ENCODE results near the gene RPS6KA2. TPM values are rescaled to one million over a fixed set of nuclear protein-coding genes. Genes with fewer than 3 reads are reported as not detected.

RPS6KA2 gene
- total RNA-seq, 4 donors from 2014 or later: 12.1 to 116 (median 26.4) TPM

DNA sequence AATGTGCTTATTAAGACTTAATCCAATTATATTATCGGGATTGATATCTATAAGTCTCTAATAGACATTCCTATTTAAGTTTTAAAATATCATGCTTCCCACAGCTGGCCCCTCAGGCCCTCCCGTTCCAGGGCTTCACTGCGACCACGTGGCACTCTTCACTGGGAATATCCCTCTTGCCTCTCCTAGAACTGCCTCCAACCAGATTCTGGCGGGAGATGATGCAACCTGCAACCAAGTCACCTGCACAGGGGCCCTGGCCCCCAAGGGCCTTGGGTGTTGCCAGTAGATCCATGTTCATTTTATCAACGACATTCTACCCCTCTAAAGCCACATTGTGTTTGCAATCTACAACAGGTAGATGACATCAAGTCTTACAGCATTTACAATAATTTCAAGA, 22.1 kb downstream of the RPS6KA2 start:
- no peak overlapping the region for H3K27ac ChIP-seq
- TF ChIP-seq POLR2A (IDR thresholded peaks at IDR 0.05): no peak
- no peak for TF ChIP-seq CTCF (IDR thresholded peaks at IDR 0.05)
- no peaks in the 10 kb centered on the region for H3K36me3 ChIP-seq
- no peak for DNase-seq
- H3K27me3 ChIP-seq: no peaks in the 10 kb centered on the region
- no peaks in the 10 kb centered on the region for H3K9me3 ChIP-seq
- H3K4me1 ChIP-seq: peaks cover 0 to 4% (median 0%) of the 10 kb centered on the region in 4 donors
- no peak overlapping the region for H3K4me3 ChIP-seq

GRCh38 chr6:166604328-166604727, 22.7 kb downstream of the RPS6KA2 start:
- DNase-seq: no peak
- Histone ChIP-seq H3K27me3 (no peaks in the 10 kb centered on the region), H3K9me3 (no peaks in the 10 kb centered on the region), H3K36me3 (no peaks in the 10 kb centered on the region), H3K4me3 (no peak overlapping the region), H3K4me1 (peaks cover 0 to 4% (median 0%) of the 10 kb centered on the region in 4 donors), H3K27ac (no peak overlapping the region)
- TF ChIP-seq CTCF (IDR thresholded peaks at IDR 0.05) (no peak), POLR2A (IDR thresholded peaks at IDR 0.05) (no peak)

DNA sequence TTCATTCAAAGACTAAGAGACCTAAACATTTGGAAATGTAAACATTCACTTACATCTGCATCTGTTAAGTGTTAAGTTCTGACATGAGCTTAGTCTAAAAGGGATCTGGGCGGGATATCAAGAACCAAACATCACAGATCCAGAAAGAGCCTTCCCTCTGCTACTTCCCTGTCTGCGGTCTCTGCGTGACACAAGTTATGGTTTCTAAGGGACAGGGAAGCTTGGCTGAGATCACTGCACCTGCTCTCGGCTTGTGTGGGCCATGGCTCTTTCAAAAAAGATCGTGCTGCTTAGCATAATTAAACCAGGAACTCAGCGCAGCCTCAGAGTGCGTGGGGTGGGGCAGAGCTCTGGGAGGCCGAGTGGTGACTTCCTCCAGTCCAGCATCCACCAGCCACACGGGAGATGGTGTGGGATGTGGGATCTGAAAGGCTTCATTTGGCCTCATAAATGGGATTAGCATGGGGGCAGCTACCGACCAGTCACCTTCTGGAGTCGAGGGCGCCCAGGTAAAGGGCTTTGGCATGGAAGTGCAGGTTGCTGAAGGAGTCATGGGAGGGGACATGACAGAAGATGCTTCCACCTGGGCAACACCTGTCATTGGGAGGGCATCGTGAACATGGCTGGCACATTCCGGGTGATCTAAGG, 23.9 kb downstream of the RPS6KA2 start:
- no peaks in the 10 kb centered on the region for H3K27me3 ChIP-seq
- H3K4me3 ChIP-seq: no peak overlapping the region
- H3K36me3 ChIP-seq: no peaks in the 10 kb centered on the region
- no peak overlapping the region for H3K27ac ChIP-seq
- TF ChIP-seq CTCF (IDR thresholded peaks at IDR 0.05) (no peak), POLR2A (IDR thresholded peaks at IDR 0.05) (no peak)
- H3K4me1 ChIP-seq: peaks cover 0 to 5% (median 0%) of the 10 kb centered on the region in 4 donors
- no peaks in the 10 kb centered on the region for H3K9me3 ChIP-seq
- DNase-seq: no peak

DNA sequence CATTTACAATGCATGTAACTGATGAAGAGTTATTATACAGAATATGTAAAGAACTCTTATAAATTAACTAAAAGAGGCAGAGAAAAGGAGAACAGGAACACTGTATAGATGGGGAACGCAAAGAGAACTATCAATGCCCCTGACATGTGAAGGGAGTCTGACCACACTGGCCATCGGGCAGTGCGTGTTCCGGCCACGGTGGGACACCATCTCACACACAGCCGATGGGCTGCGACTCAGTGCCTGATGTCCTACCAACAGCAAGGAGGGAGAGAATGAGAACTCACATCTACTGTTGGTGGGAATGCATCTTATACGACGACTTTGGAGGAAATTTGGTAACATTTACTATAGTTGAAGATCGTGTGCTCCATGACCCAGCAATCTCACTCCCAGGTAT, 25.1 kb downstream of the RPS6KA2 start:
- no peaks in the 10 kb centered on the region for H3K27me3 ChIP-seq
- no peaks in the 10 kb centered on the region for H3K36me3 ChIP-seq
- H3K4me1 ChIP-seq: peaks cover 0 to 8% (median 0%) of the 10 kb centered on the region in 4 donors
- H3K4me3 ChIP-seq: no peak overlapping the region
- TF ChIP-seq POLR2A (IDR thresholded peaks at IDR 0.05): no peak
- TF ChIP-seq CTCF (IDR thresholded peaks at IDR 0.05): no peak
- no peaks in the 10 kb centered on the region for H3K9me3 ChIP-seq
- no peak overlapping the region for H3K27ac ChIP-seq
- no peak for DNase-seq

DNA sequence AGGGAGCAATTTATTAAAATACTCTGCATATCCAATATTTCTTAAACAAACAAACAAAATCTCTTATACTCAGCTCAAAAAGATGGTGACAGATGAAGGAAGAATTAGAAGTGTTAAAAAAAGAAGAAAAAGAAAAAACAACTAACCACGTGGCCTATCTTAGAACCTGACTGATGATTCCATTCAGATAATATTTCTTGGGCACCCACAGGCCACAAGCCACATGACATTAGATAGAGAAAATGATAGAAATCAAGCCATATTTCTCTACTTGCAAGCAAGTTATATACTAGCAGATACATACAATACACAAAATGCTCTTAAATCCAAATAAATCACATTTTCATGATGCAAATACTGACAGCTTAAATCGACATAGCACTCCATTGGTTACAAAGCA, 26.1 kb downstream of the RPS6KA2 start:
- Histone ChIP-seq H3K4me3 (no peak overlapping the region), H3K36me3 (no peaks in the 10 kb centered on the region), H3K9me3 (no peaks in the 10 kb centered on the region), H3K4me1 (peaks cover 0 to 8% (median 0%) of the 10 kb centered on the region in 4 donors), H3K27me3 (no peaks in the 10 kb centered on the region), H3K27ac (no peak overlapping the region)
- no peak for DNase-seq
- no peak for TF ChIP-seq POLR2A (IDR thresholded peaks at IDR 0.05)
- no peak for TF ChIP-seq CTCF (IDR thresholded peaks at IDR 0.05)

Data from Peyer's patch (tissue), 4 donors.